Measurements from ENCODE around the gene CA4.
"Not testable (repeated sequence)": the region's sequence is repeated elsewhere in the genome, so short reads cannot be mapped to it uniquely, and the experiment has no call there.

CA4 gene

DNA sequence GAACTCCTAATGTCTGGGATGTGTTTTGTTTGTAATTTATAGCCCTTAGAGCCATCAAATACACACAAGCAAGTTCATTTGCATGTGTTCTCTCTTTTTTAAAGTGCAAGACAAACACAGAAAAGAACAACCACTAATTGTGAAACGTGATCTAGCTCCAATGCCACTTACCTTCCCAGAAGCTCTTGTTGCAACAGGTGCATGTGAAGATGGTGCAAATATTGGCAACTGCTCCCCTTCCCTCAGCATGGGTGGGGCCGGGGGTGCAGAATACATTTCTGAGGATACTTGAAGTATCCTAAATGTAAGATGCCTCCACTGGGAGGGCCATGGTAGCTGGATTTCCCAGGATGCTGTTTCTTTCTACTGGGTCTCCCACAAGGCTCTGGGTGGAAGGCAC lies 28.4 kb downstream of the CA4 start:
- not testable (repeated sequence) for DNase-seq

DNA sequence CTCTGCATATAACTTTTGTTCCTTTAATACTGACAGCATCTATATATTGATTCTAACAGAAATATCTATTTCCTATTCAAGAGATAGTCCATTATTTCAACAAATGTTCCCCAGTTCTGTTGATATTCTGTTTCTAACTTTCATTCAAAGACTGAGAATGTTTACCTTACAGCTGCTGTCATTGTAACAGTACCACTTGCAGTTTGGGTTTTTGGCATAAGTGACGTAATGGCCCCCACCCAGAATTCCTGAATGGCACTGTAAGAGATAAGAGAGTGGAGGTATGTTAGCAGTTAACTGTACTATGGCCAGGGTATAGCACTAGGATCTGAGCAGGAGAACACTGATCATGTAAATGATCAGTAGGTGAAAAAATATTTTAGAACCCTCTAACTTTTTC lies 30.6 kb downstream of the CA4 start:
- not testable (repeated sequence) for DNase-seq

DNA sequence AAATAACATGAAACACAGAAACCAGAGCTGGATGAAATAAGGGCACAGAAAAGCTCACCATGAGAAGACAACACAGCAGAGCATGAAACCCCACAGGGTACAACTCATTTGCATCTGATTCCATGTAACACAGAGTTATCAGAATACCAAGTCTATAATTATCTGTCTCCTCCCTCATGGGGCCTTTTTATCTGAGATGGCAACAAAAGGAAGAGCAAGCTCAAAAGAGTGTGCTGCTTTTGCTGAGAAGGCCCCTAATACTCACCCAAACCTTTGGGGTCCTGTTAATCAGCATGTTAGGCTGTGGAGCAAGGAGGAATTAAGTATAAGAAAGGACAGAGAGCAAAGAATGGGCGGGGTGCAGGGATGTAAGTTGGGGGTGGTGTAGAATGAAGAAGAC lies 36.6 kb downstream of the CA4 start:
- DNase-seq = not testable (repeated sequence)

GRCh38 chr17:60186846-60187745 lies 37.3 kb downstream of the CA4 start:
- not testable (repeated sequence) for DNase-seq

GRCh38 chr17:60188759-60189158 lies 39.0 kb downstream of the CA4 start:
- no peak for DNase-seq

- DNase-seq = not testable (repeated sequence)
Observed at GRCh38 chr17:60190032-60190431, 40.3 kb downstream of the CA4 start.

- DNase-seq = not testable (repeated sequence)
Observed at GRCh38 chr17:60193032-60193431, 43.3 kb downstream of the CA4 start.

DNA sequence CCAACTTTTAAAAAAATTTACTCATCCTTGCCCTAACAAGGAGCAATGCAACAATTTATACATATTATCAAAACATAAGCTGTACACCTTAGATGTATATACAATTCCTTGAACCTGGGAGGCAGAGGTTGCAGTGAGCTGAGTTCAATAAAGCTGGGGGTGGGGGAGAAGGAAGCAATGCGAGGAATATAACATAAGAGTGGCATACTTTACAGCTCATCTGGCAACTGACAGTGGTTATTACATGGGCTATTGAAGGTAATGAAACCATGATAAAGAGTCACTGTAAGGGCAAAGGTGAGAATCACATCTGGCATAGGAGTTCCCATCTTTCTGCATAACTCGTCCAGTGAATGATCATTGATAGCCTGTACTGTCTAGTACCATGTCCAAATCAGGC lies 43.7 kb downstream of the CA4 start:
- DNase-seq = no peak

GRCh38 chr17:60194141-60194540 lies 44.4 kb downstream of the CA4 start:
- DNase-seq = not testable (repeated sequence)

DNA sequence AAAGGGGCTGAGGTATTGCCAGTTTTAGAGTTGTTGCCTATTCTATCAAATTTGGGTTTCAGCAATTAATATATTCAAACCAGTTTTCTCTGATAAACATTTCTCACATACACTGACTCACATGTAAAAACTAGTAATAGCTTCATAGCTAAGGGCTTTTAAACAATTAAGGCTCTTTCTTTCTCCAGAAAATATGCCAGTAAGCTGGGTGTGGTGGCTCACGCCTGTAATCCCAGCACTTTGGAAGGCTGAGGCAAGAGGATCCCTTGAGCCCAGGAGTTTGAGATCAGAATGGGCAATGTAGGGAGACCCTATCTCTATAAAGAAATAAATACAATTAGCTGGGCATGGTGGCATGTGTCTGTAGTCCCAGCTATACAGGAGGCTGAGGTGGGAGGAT lies 48.9 kb downstream of the CA4 start:
- DNase-seq = not testable (repeated sequence)

DNA sequence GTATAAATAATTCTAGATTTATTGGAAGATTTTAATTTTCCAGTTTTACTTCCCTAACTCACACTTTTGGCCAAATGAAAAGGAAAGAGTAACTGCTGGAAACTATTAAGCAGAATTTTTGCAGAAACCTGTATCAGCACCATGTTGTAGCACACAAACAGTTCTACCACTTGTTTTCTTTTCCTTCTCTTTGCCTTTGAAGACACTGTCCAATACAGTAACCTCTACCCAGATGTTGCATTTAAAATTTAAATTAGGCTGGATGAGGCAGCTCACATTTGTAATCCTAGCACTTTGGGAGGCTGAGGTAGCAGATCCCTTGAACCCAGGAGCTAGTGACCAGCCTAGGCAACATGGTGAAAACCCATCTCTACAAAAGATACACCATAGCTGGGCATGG lies 56.0 kb downstream of the CA4 start:
- DNase-seq = not testable (repeated sequence)

GRCh38 chr17:60208302-60208701 lies 58.5 kb downstream of the CA4 start:
- not testable (repeated sequence) for DNase-seq

All from CD4-positive, alpha-beta T cell treated with Interleukin-10 for 1 hour (primary cell).